Fibroblast of peridontal ligament (primary cell): ENCODE measurements around the gene EIF4EBP3.
"Not testable (repeated sequence)": the region's sequence is repeated elsewhere in the genome, so short reads cannot be mapped to it uniquely, and the experiment has no call there.

ENCODE experiments used
- DNase-seq: peaks from one replicate; pipeline ENCODE4 v3.0.0-alpha.2; 2010; ENCODE audit errors: extremely low read depth

EIF4EBP3 gene

GRCh38 chr5:140576776-140577201 is 29.3 kb downstream of the EIF4EBP3 start:
- DNase-seq, result no peak

- not testable (repeated sequence) for DNase-seq
Observed at GRCh38 chr5:140579188-140579747, 31.8 kb downstream of the EIF4EBP3 start.

- peak; percentile 38 for DNase-seq
Observed at GRCh38 chr5:140587495-140587894, 40.0 kb downstream of the EIF4EBP3 start.

GRCh38 chr5:140588311-140589070 is 41.0 kb downstream of the EIF4EBP3 start:
- DNase-seq, result peak; percentile 56

GRCh38 chr5:140590861-140591260 is 43.4 kb downstream of the EIF4EBP3 start:
- DNase-seq, result no peak

GRCh38 chr5:140591747-140592372 is 44.4 kb downstream of the EIF4EBP3 start:
- DNase-seq, result peak; percentile 22

- not testable (repeated sequence) for DNase-seq
Observed at GRCh38 chr5:140593070-140593469, 45.6 kb downstream of the EIF4EBP3 start.

GRCh38 chr5:140594169-140594568 is 46.7 kb downstream of the EIF4EBP3 start:
- DNase-seq, result no peak

GRCh38 chr5:140595538-140596300 is 48.3 kb downstream of the EIF4EBP3 start:
- DNase-seq, result no peak

GRCh38 chr5:140596321-140596741 is 48.9 kb downstream of the EIF4EBP3 start:
- no peak for DNase-seq

GRCh38 chr5:140598836-140599235 is 51.4 kb downstream of the EIF4EBP3 start:
- DNase-seq, result no peak
